Ishikawa (cell line): ENCODE measurements around the gene DENND1B.

Experiments
- CREB1 ChIP-seq: IDR thresholded peaks from 2 replicates; pipeline ENCODE4 v1.6.1; 2012; ENCODE audit warnings: low read depth
- EP300 ChIP-seq: IDR thresholded peaks from 2 replicates; pipeline ENCODE4 v1.6.1; 2012; ENCODE audit warnings: borderline replicate concordance
- REST ChIP-seq: IDR thresholded peaks from 2 replicates; pipeline ENCODE4 v1.6.1; 2012; ENCODE audit warnings: low read depth, mild to moderate bottlenecking
- TAF1 ChIP-seq: IDR thresholded peaks from 2 replicates; pipeline ENCODE4 v1.6.1; 2012; ENCODE audit warnings: low read depth, mild to moderate bottlenecking
- TCF12 ChIP-seq: IDR thresholded peaks from 2 replicates; pipeline ENCODE4 v1.6.1; 2012; ENCODE audit warnings: low read depth
- USF1 ChIP-seq: IDR thresholded peaks from 2 replicates; pipeline ENCODE4 v1.6.1; 2012
- YY1 ChIP-seq: IDR thresholded peaks from 2 replicates; pipeline ENCODE4 v1.6.1; 2012; ENCODE audit warnings: low read depth

- TF ChIP-seq EP300 (no peak), USF1 (no peak), TCF12 (no peak), TAF1 (no peak), YY1 (no peak), REST (no peak), CREB1 (no peak)
Observed at GRCh38 chr1:197465528-197466327, 309.6 kb downstream of the DENND1B start.
